Karpas-422 (cell line): ENCODE data around the gene HNMT. TPM values are rescaled to one million over a fixed set of nuclear protein-coding genes. Genes with fewer than 3 reads are reported as not detected.

Source experiments
- DNase-seq: peaks from one replicate; pipeline ENCODE4 v3.0.0-alpha.2; 2015
- H2AFZ ChIP-seq: fragments of 200-600 bp; sonication (generic); 2 replicates; pipeline ENCODE4 v1.6.1; 2014; ENCODE audit warnings: antibody characterized with exemption, low read length, mixed read lengths
- H3K27ac ChIP-seq: fragments of 200-600 bp; sonication (generic); 2 replicates; pipeline ENCODE4 v1.5.1; 2014; ENCODE audit warnings: mild to moderate bottlenecking, low read length, moderate library complexity
- H3K27me3 ChIP-seq: fragments of 200-600 bp; sonication (generic); 2 replicates; pipeline ENCODE4 v1.6.1; 2014; ENCODE audit warnings: low read length, mixed read lengths
- H3K36me3 ChIP-seq: fragments of 200-600 bp; sonication (generic); 2 replicates; pipeline ENCODE4 v1.6.1; 2014; ENCODE audit warnings: low read length, mixed read lengths; ENCODE audit not compliant: insufficient read depth
- H3K4me1 ChIP-seq: fragments of 200-600 bp; sonication (generic); 2 replicates; pipeline ENCODE4 v1.6.1; 2014; ENCODE audit warnings: mild to moderate bottlenecking, low read length, mixed read lengths
- H3K4me2 ChIP-seq: fragments of 200-600 bp; sonication (generic); 2 replicates; pipeline ENCODE4 v1.6.1; 2014; ENCODE audit warnings: low read length, low read depth, mild to moderate bottlenecking; ENCODE audit not compliant: poor library complexity, severe bottlenecking
- H3K4me3 ChIP-seq: fragments of 200-600 bp; sonication (generic); 2 replicates; pipeline ENCODE4 v1.5.1; 2014; ENCODE audit warnings: mild to moderate bottlenecking, antibody characterized with exemption, low read length, mixed read lengths
- H3K79me2 ChIP-seq: fragments of 200-600 bp; sonication (generic); 2 replicates; pipeline ENCODE4 v1.6.1; 2014; ENCODE audit warnings: mild to moderate bottlenecking, low read length, mixed read lengths
- H3K9ac ChIP-seq: fragments of 200-600 bp; sonication (generic); 2 replicates; pipeline ENCODE4 v1.6.0; 2014; ENCODE audit warnings: low read length
- H3K9me2 ChIP-seq: fragments of 200-600 bp; sonication (generic), shearing (Covaris generic); replicated peaks from 2 replicates; pipeline ENCODE4 v1.6.0; 2014; ENCODE audit warnings: mild to moderate bottlenecking, low read length, moderate library complexity; ENCODE audit not compliant: insufficient read depth
- H3K9me3 ChIP-seq: fragments of 300-700, 200-600 bp; sonication (generic); 2 replicates; pipeline ENCODE4 v1.6.1; 2014; ENCODE audit warnings: low read length, mixed read lengths
- H4K20me1 ChIP-seq: fragments of 200-600 bp; sonication (generic); 2 replicates; pipeline ENCODE4 v1.6.1; 2014; ENCODE audit warnings: mild to moderate bottlenecking, antibody characterized with exemption, low read length, low read depth; ENCODE audit not compliant: insufficient read depth
- total RNA-seq: library from RNA; depleted of rRNA; stranded (reverse); fragments of >200 nt; shearing (Covaris generic); gene quantifications from 2 replicates; pipeline ENCODE4 v1.2.3, GENCODE V29; 2014; ENCODE audit warnings: low replicate concordance

HNMT gene
- total RNA-seq, 1 experiment from 2014 or later = not detected

- DNase-seq = no peak
- H3K4me3 ChIP-seq = no peak overlapping the region
- no peaks in the 10 kb centered on the region for H3K27me3 ChIP-seq
- no peaks in the 10 kb centered on the region for H4K20me1 ChIP-seq
- no peak overlapping the region for H3K27ac ChIP-seq
- H3K9me2 ChIP-seq = no peaks in the 10 kb centered on the region
- no peaks in the 10 kb centered on the region for H3K79me2 ChIP-seq
- H2AFZ ChIP-seq = no peak overlapping the region
- H3K9me3 ChIP-seq = no peaks in the 10 kb centered on the region
- H3K9ac ChIP-seq = no peak overlapping the region
- H3K36me3 ChIP-seq = no peaks in the 10 kb centered on the region
- no peak overlapping the region for H3K4me2 ChIP-seq
- no peaks in the 10 kb centered on the region for H3K4me1 ChIP-seq
Observed at GRCh38 chr2:138013639-138014038, 49.4 kb downstream of the HNMT start.

- Histone ChIP-seq H3K27me3 (0 out of 2 replicates have a peak, but pooled peaks cover 2% of the 10 kb centered on the region), H3K9me2 (no peaks in the 10 kb centered on the region), H3K9me3 (no peaks in the 10 kb centered on the region), H3K4me2 (no peak overlapping the region), H3K9ac (no peak overlapping the region), H3K36me3 (no peaks in the 10 kb centered on the region), H3K4me1 (no peaks in the 10 kb centered on the region), H3K27ac (no peak overlapping the region), H4K20me1 (no peaks in the 10 kb centered on the region), H2AFZ (no peak overlapping the region), H3K79me2 (no peaks in the 10 kb centered on the region), H3K4me3 (no peak overlapping the region)
- DNase-seq = no peak
Observed at GRCh38 chr2:138015494-138015893, 51.2 kb downstream of the HNMT start.

GRCh38 chr2:138016351-138017087, 52.2 kb downstream of the HNMT start:
- Histone ChIP-seq H3K4me1 (no peaks in the 10 kb centered on the region), H3K79me2 (no peaks in the 10 kb centered on the region), H3K27me3 (0 out of 2 replicates have a peak, but pooled peaks cover 2% of the 10 kb centered on the region), H3K27ac (no peak overlapping the region), H2AFZ (no peak overlapping the region), H3K9me2 (no peaks in the 10 kb centered on the region), H3K9ac (no peak overlapping the region), H3K4me2 (no peak overlapping the region), H3K9me3 (no peaks in the 10 kb centered on the region), H4K20me1 (no peaks in the 10 kb centered on the region), H3K4me3 (no peak overlapping the region), H3K36me3 (no peaks in the 10 kb centered on the region)
- no peak for DNase-seq

- H3K27me3 ChIP-seq = 0 out of 2 replicates have a peak, but pooled peaks cover 2% of the 10 kb centered on the region
- no peak overlapping the region for H2AFZ ChIP-seq
- no peak overlapping the region for H3K4me2 ChIP-seq
- DNase-seq = no peak
- H3K9ac ChIP-seq = no peak overlapping the region
- H3K36me3 ChIP-seq = no peaks in the 10 kb centered on the region
- no peaks in the 10 kb centered on the region for H3K4me1 ChIP-seq
- no peaks in the 10 kb centered on the region for H4K20me1 ChIP-seq
- H3K9me3 ChIP-seq = no peaks in the 10 kb centered on the region
- H3K79me2 ChIP-seq = no peaks in the 10 kb centered on the region
- H3K27ac ChIP-seq = no peak overlapping the region
- no peak overlapping the region for H3K4me3 ChIP-seq
- H3K9me2 ChIP-seq = no peaks in the 10 kb centered on the region
Observed at GRCh38 chr2:138017824-138018223, 53.6 kb downstream of the HNMT start.

- Histone ChIP-seq H3K36me3 (no peaks in the 10 kb centered on the region), H3K27me3 (0 out of 2 replicates have a peak, but pooled peaks cover 2% of the 10 kb centered on the region), H4K20me1 (no peaks in the 10 kb centered on the region), H3K79me2 (no peaks in the 10 kb centered on the region), H2AFZ (no peak overlapping the region), H3K27ac (no peak overlapping the region), H3K4me2 (no peak overlapping the region), H3K9ac (no peak overlapping the region), H3K4me3 (no peak overlapping the region), H3K9me2 (no peaks in the 10 kb centered on the region), H3K4me1 (no peaks in the 10 kb centered on the region), H3K9me3 (no peaks in the 10 kb centered on the region)
- DNase-seq = no peak
Observed at GRCh38 chr2:138018866-138019688, 54.8 kb downstream of the HNMT start.

GRCh38 chr2:138020432-138020831, 56.2 kb downstream of the HNMT start:
- H3K27me3 ChIP-seq = 0 out of 2 replicates have a peak, but pooled peaks cover 2% of the 10 kb centered on the region
- no peaks in the 10 kb centered on the region for H3K36me3 ChIP-seq
- no peaks in the 10 kb centered on the region for H4K20me1 ChIP-seq
- H3K27ac ChIP-seq = no peak overlapping the region
- H3K4me3 ChIP-seq = no peak overlapping the region
- H3K4me1 ChIP-seq = no peaks in the 10 kb centered on the region
- no peaks in the 10 kb centered on the region for H3K9me3 ChIP-seq
- no peak overlapping the region for H2AFZ ChIP-seq
- no peak overlapping the region for H3K9ac ChIP-seq
- no peaks in the 10 kb centered on the region for H3K9me2 ChIP-seq
- H3K79me2 ChIP-seq = no peaks in the 10 kb centered on the region
- DNase-seq = no peak
- H3K4me2 ChIP-seq = no peak overlapping the region

- Histone ChIP-seq H3K27me3 (0 out of 2 replicates have a peak, but pooled peaks cover 2% of the 10 kb centered on the region), H3K27ac (no peak overlapping the region), H3K4me3 (no peak overlapping the region), H2AFZ (no peak overlapping the region), H4K20me1 (no peaks in the 10 kb centered on the region), H3K36me3 (no peaks in the 10 kb centered on the region), H3K4me1 (no peaks in the 10 kb centered on the region), H3K9me3 (no peaks in the 10 kb centered on the region), H3K79me2 (no peaks in the 10 kb centered on the region), H3K4me2 (no peak overlapping the region), H3K9ac (no peak overlapping the region), H3K9me2 (no peaks in the 10 kb centered on the region)
- no peak for DNase-seq
Observed at GRCh38 chr2:138021154-138021553, 56.9 kb downstream of the HNMT start.

GRCh38 chr2:138023298-138023697, 59.0 kb downstream of the HNMT start:
- Histone ChIP-seq H3K4me1 (no peaks in the 10 kb centered on the region), H3K27ac (no peak overlapping the region), H3K4me2 (no peak overlapping the region), H3K4me3 (no peak overlapping the region), H2AFZ (no peak overlapping the region), H3K9me3 (no peaks in the 10 kb centered on the region), H4K20me1 (no peaks in the 10 kb centered on the region), H3K9me2 (no peaks in the 10 kb centered on the region), H3K79me2 (no peaks in the 10 kb centered on the region), H3K27me3 (0 out of 2 replicates have a peak, but pooled peaks cover 2% of the 10 kb centered on the region), H3K9ac (no peak overlapping the region), H3K36me3 (no peaks in the 10 kb centered on the region)
- DNase-seq = no peak
